Smooth muscle cell (in vitro differentiated cells): ENCODE measurements around the gene ATP8A2. TPM values are rescaled to one million over a fixed set of nuclear protein-coding genes. Genes with fewer than 3 reads are reported as not detected.
A peak's percentile ranks its signal among the peaks of the same experiment; 100 is the strongest.

Experiments
- DNase-seq: peaks from one replicate; lab custom pipeline; 2025; ENCODE audit not compliant: unreplicated experiment; lab: John Stamatoyannopoulos, UW
- H2AFZ ChIP-seq: fragments of 200-600 bp; sonication (generic); 2 replicates; pipeline ENCODE4 v1.6.0; 2016; ENCODE audit warnings: antibody characterized with exemption, low read depth, mild to moderate bottlenecking
- H3F3A ChIP-seq: fragments of 200-600 bp; sonication (generic); 2 replicates; pipeline ENCODE4 v1.6.0; 2017; ENCODE audit warnings: antibody characterized with exemption, low read depth
- H3K27ac ChIP-seq: fragments of 200-600 bp; sonication (generic); 2 replicates; pipeline ENCODE4 v1.5.1; 2016; ENCODE audit warnings: low read depth, mild to moderate bottlenecking
- H3K27me3 ChIP-seq: fragments of 200-600 bp; sonication (generic); 2 replicates; pipeline ENCODE4 v1.6.1; 2016; ENCODE audit warnings: low read depth, mild to moderate bottlenecking
- H3K36me3 ChIP-seq: fragments of 200-600 bp; sonication (generic); 2 replicates; pipeline ENCODE4 v1.5.1; 2016; ENCODE audit warnings: low read depth
- H3K4me1 ChIP-seq: fragments of 200-600 bp; sonication (generic); 2 replicates; pipeline ENCODE4 v1.5.1; 2016; ENCODE audit warnings: low read depth
- H3K4me2 ChIP-seq: fragments of 200-600 bp; sonication (generic); 2 replicates; pipeline ENCODE4 v1.6.0; 2016; ENCODE audit warnings: mild to moderate bottlenecking
- H3K4me3 ChIP-seq: fragments of 200-600 bp; sonication (generic); 2 replicates; pipeline ENCODE4 v1.5.1; 2016; ENCODE audit warnings: mild to moderate bottlenecking
- H3K79me2 ChIP-seq: fragments of 200-600 bp; sonication (generic); 2 replicates; pipeline ENCODE4 v1.6.0; 2016; ENCODE audit warnings: low read depth, mild to moderate bottlenecking
- H3K9ac ChIP-seq: fragments of 200-600 bp; sonication (generic); 2 replicates; pipeline ENCODE4 v1.6.0; 2016; ENCODE audit warnings: low read depth
- H3K9me3 ChIP-seq: fragments of 200-600 bp; sonication (generic); replicated peaks from 2 replicates; pipeline ENCODE4 v1.5.1; 2016; ENCODE audit warnings: low read depth
- H4K20me1 ChIP-seq: fragments of 200-600 bp; sonication (generic); 2 replicates; pipeline ENCODE4 v1.6.0; 2016; ENCODE audit warnings: low read depth
- WGBS: methylation state at CpG from one replicate; pipeline ENCODE4 v1.1.7; 2016; ENCODE audit warnings: low lambda C conversion rate; 5-methylcytosine and 5-hydroxymethylcytosine counted together
- polyA plus RNA-seq: library from polyadenylated mRNA; unstranded; fragments of >200 nt; fragmentation: Nextera tagmentation; extraction: Ambion mirVana; gene quantifications from 2 replicates; pipeline ENCODE4 v1.2.1, GENCODE V29; 2016
- total RNA-seq: library from RNA; depleted of rRNA; stranded (reverse); fragments of >200 nt; gene quantifications from 2 replicates; pipeline ENCODE4 v1.2.3, GENCODE V29; 2014
- TF ChIP-seq, protein P1 (sequence below): fragments of 200-600 bp; sonication (generic); IDR thresholded peaks from 2 replicates; pipeline ENCODE4 v1.5.1; 2017; ENCODE audit warnings: borderline replicate concordance, mild to moderate bottlenecking, antibody characterized with exemption; ENCODE audit not compliant: insufficient read depth, poor library complexity, severe bottlenecking

The ATP8A2 gene
- total and polyA plus RNA-seq, 2 experiments from 2014 or later: under 0.01 to 0.06 TPM

DNA sequence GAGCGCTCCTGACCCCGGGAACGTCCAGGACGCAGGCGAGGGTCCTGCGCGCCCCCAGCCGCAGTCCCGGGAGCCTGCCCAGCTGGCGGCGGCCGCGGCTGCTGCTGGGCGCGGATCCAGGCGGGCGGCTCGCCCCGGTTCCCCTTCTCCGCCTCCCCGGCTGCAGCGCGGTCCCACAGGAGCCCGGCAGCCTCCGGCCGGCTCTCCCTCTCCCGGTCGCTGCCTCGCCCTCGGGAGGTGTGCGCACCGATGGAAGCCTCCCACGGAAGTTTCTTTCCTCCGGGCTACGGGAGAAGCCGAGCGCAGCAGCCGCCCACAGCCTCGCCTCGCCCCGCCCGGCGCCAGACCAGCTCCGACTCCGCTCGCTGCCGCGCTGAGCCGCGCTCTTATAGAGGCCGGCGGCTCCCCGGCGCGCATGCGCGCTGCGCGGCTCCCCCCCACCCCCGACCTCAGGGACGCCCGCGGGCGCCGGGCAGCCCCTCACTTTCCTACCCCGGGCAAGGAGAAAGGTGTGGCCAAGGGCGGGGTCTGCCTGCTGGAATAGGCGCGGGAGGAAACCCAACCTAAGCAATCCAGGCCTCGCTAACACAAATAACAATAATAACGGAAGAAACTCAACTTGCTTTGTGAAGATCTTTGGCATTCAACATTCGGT is 680.0 kb downstream of the ATP8A2 start, which contains the start of gene SHISA2:
Gene SHISA2 (minus strand): TSS at position 360 of the 655 bp plus-strand sequence. CDS start 1,041 bp downstream, outside the sequence.
- DNase-seq: peak; percentile 47
- no peaks in the 10 kb centered on the region for H3K4me1 ChIP-seq
- H3K27ac ChIP-seq: no peak within 1 kb of the TSS
- peak within 1 kb of the TSS; percentile 54 for H3K4me3 ChIP-seq
- no peaks in the 10 kb centered on the region for H3K36me3 ChIP-seq
- peaks cover 85% of the 10 kb centered on the region for H3K27me3 ChIP-seq
- peak within 1 kb of the TSS; percentile 90 for H3K4me2 ChIP-seq
- H3K9me3 ChIP-seq: no peaks in the 10 kb centered on the region
- WGBS: 3% methylated on average over 61 of the region's 72 CpGs
- H3K9ac ChIP-seq: no peak within 1 kb of the TSS
- H2AFZ ChIP-seq: peak within 1 kb of the TSS; percentile 70
- TF ChIP-seq, protein P1, sequence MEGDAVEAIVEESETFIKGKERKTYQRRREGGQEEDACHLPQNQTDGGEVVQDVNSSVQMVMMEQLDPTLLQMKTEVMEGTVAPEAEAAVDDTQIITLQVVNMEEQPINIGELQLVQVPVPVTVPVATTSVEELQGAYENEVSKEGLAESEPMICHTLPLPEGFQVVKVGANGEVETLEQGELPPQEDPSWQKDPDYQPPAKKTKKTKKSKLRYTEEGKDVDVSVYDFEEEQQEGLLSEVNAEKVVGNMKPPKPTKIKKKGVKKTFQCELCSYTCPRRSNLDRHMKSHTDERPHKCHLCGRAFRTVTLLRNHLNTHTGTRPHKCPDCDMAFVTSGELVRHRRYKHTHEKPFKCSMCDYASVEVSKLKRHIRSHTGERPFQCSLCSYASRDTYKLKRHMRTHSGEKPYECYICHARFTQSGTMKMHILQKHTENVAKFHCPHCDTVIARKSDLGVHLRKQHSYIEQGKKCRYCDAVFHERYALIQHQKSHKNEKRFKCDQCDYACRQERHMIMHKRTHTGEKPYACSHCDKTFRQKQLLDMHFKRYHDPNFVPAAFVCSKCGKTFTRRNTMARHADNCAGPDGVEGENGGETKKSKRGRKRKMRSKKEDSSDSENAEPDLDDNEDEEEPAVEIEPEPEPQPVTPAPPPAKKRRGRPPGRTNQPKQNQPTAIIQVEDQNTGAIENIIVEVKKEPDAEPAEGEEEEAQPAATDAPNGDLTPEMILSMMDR: no peak
- no peaks in the 10 kb centered on the region for H4K20me1 ChIP-seq
- H3K79me2 ChIP-seq: no peaks in the 10 kb centered on the region
- peaks cover 3% of the 10 kb centered on the region for H3F3A ChIP-seq

DNA sequence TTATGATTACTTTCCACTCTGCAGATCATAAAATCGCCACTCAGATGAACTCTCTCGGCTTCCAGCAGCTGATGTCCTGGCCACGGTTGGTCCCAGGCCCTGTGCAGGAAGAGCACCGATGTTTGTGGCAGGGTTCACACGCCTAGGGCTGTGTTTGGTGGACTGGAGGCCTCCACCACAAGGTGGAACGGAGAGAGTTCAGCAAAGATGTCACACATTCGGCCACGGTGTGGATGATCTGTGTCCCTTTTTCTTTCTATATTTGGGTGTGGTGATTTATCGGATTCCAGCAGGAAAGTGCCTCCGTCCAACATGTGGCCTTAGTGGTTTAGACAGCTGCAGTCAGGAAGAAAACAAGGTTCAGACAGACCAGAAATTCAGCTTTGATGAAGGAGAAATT is 680.6 kb downstream of the ATP8A2 start:
- Histone ChIP-seq H3K27ac (no peak overlapping the region), H3K4me3 (peak overlapping the region; percentile 54), H3K9ac (no peak overlapping the region), H3F3A (peaks cover 3% of the 10 kb centered on the region), H3K36me3 (no peaks in the 10 kb centered on the region), H3K79me2 (no peaks in the 10 kb centered on the region), H4K20me1 (no peaks in the 10 kb centered on the region), H3K4me1 (no peaks in the 10 kb centered on the region), H2AFZ (no peak overlapping the region), H3K27me3 (peaks cover 85% of the 10 kb centered on the region), H3K9me3 (no peaks in the 10 kb centered on the region), H3K4me2 (peak overlapping the region; percentile 90)
- DNase-seq: no peak
- TF ChIP-seq, protein P1: no peak
- WGBS: 70% methylated on average over 10 of the region's 10 CpGs

DNA sequence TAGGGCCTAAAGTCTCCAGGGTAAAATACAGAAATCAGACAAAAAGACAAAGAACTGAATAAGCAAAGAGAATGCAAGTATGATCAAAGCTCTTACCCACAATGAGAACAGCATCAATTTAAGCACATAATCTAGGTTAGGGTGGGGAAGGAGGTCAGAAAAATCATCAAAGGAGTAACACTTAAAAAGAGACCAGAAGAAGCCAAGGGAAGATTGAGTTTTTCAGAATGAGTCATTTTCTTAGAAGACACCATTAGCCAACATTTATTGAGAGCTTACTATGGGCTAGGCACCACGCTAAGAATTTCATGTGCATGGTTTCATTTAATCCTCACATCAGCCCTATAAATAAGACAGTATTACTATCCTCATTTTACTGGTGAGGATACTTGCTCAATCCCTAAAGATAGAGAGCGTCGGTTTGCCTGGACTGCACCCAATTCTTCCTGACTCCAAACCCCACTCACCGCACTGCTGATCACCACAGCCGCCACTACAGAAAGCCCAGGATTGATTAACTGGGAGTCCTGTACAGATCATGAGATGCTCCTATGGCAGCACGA is 681.7 kb downstream of the ATP8A2 start:
- H2AFZ ChIP-seq: no peak overlapping the region
- no peak overlapping the region for H3K4me3 ChIP-seq
- TF ChIP-seq, protein P1: no peak
- H3K36me3 ChIP-seq: no peaks in the 10 kb centered on the region
- H3K27ac ChIP-seq: no peak overlapping the region
- H3K9me3 ChIP-seq: no peaks in the 10 kb centered on the region
- no peaks in the 10 kb centered on the region for H3K4me1 ChIP-seq
- WGBS: 79% methylated on average over 6 of the region's 6 CpGs
- H3K79me2 ChIP-seq: no peaks in the 10 kb centered on the region
- no peak for DNase-seq
- peaks cover 3% of the 10 kb centered on the region for H3F3A ChIP-seq
- peaks cover 74% of the 10 kb centered on the region for H3K27me3 ChIP-seq
- no peaks in the 10 kb centered on the region for H4K20me1 ChIP-seq
- H3K4me2 ChIP-seq: no peak overlapping the region
- no peak overlapping the region for H3K9ac ChIP-seq
